Neutrophil (primary cell): ENCODE measurements around the gene SLC16A5.

ENCODE experiments used
- H3K27ac ChIP-seq: fragments of 200-600 bp; sonication (generic); 2 replicates; pipeline ENCODE4 v1.5.1; 2016; ENCODE audit warnings: mild to moderate bottlenecking, moderate library complexity
- H3K27me3 ChIP-seq: fragments of 200-600 bp; sonication (generic); 2 replicates; pipeline ENCODE4 v1.6.0; 2016; ENCODE audit warnings: mild to moderate bottlenecking
- H3K36me3 ChIP-seq: fragments of 200-600 bp; sonication (generic); 2 replicates; pipeline ENCODE4 v1.5.1; 2017
- H3K4me1 ChIP-seq, 2 experiments: fragments of 200-600 bp in 1 of 2; sonication (generic) in 1 of 2; 1 replicate in 1 of 2; 2 replicates in 1 of 2; pipeline versions ENCODE4 v1.5.1 to v1.6.1; 2013 to 2016; ENCODE audit warnings: low read depth in 1 of 2, low read length in 1 of 2, mild to moderate bottlenecking in 1 of 2, moderate library complexity in 1 of 2; ENCODE audit not compliant: control insufficient read depth in 1 of 2, insufficient read depth in 1 of 2
- H3K4me3 ChIP-seq, 2 experiments: fragments of 200-600 bp in 1 of 2; sonication (generic) in 1 of 2; 1 replicate in 1 of 2; 2 replicates in 1 of 2; pipeline ENCODE4 v1.5.1; 2013 to 2016; ENCODE audit warnings: low read depth in 1 of 2, low read length in 1 of 2, mild to moderate bottlenecking in 1 of 2, moderate library complexity in 1 of 2
- H3K9me3 ChIP-seq: fragments of 200-600 bp; sonication (generic); 2 replicates; pipeline ENCODE4 v1.5.1; 2016
- TF ChIP-seq, protein P1 (sequence below): fragments of 200-600 bp; sonication (generic); IDR thresholded peaks from 2 replicates; pipeline ENCODE4 v1.5.1; 2016; ENCODE audit warnings: antibody characterized with exemption

Gene SLC16A5

GRCh38 chr17:75073618-75074047 lies 14.1 kb upstream of the SLC16A5 start:
- Histone ChIP-seq H3K4me1 (peaks cover 41 to 45% of the 10 kb centered on the region in 2 experiments), H3K4me3 (no peak overlapping the region), H3K36me3 (no peaks in the 10 kb centered on the region), H3K27ac (no peak overlapping the region), H3K9me3 (no peaks in the 10 kb centered on the region), H3K27me3 (no peaks in the 10 kb centered on the region)
- TF ChIP-seq, protein P1, sequence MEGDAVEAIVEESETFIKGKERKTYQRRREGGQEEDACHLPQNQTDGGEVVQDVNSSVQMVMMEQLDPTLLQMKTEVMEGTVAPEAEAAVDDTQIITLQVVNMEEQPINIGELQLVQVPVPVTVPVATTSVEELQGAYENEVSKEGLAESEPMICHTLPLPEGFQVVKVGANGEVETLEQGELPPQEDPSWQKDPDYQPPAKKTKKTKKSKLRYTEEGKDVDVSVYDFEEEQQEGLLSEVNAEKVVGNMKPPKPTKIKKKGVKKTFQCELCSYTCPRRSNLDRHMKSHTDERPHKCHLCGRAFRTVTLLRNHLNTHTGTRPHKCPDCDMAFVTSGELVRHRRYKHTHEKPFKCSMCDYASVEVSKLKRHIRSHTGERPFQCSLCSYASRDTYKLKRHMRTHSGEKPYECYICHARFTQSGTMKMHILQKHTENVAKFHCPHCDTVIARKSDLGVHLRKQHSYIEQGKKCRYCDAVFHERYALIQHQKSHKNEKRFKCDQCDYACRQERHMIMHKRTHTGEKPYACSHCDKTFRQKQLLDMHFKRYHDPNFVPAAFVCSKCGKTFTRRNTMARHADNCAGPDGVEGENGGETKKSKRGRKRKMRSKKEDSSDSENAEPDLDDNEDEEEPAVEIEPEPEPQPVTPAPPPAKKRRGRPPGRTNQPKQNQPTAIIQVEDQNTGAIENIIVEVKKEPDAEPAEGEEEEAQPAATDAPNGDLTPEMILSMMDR, result no peak

DNA sequence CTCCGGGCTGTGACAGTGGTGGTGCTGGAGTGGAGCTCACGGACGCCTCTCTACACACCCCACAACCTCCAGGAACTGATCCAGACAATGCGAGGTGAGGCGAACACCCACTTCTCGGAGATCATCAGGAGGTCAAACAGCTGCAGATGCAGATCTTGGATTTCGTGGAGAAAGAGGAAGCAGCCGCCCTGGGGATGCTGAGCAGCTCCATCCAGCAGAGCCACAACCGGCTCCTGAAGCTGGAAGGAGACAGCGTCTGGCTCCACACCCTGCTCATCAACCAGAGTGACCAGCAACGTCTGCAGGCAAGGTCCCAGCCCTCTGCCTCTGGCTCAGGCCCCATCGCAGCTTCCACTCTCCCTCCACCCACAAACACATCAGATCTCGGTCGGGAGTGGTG lies 13.2 kb upstream of the SLC16A5 start:
- no peaks in the 10 kb centered on the region for H3K36me3 ChIP-seq
- H3K9me3 ChIP-seq, result no peaks in the 10 kb centered on the region
- H3K27ac ChIP-seq, result peak overlapping the region; percentile 69
- peaks cover 41 to 45% of the 10 kb centered on the region in 2 experiments for H3K4me1 ChIP-seq
- TF ChIP-seq, protein P1, result no peak
- H3K27me3 ChIP-seq, result no peaks in the 10 kb centered on the region
- H3K4me3 ChIP-seq, result no peak overlapping the region

GRCh38 chr17:75075597-75076336 lies 12.0 kb upstream of the SLC16A5 start:
- peaks cover 45 to 48% of the 10 kb centered on the region in 2 experiments for H3K4me1 ChIP-seq
- peak overlapping the region in 1 of 2 experiments; percentile 22 for H3K4me3 ChIP-seq

DNA sequence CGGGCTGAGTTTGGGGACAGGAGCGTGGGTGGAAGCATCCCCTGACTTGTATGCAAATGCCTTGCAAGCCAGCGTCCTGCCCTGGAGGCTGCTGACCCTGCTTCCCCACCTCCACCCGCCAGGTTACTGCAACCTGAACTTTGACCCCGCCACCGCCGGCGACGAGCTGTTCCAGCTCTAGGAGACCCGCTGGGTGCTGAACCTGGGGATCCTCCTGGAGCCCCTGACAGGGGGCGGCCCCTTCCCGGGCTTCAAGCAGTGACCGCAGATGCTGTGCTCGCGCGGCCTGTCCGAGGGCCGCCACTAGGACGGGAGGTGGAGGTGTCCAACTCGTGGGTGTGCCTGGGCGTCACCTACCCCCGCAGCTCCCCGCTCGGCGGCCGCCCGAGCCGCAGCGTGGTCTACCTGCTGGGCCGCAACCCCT lies 10.7 kb upstream of the SLC16A5 start:
- TF ChIP-seq, protein P1, result no peak
- Histone ChIP-seq H3K4me3 (peak overlapping the region; percentile 61 to 66), H3K4me1 (peaks cover 54 to 56% of the 10 kb centered on the region in 2 experiments)

More at GRCh38 chr17:75075597-75076336, 12.0 kb upstream of the SLC16A5 start:
- H3K36me3 ChIP-seq, result no peaks in the 10 kb centered on the region
- H3K27ac ChIP-seq, result peak overlapping the region; percentile 69
- TF ChIP-seq, protein P1, result no peak
- no peaks in the 10 kb centered on the region for H3K27me3 ChIP-seq
- H3K9me3 ChIP-seq, result no peaks in the 10 kb centered on the region

GRCh38 chr17:75077496-75078283 lies 10.1 kb upstream of the SLC16A5 start:
- Histone ChIP-seq H3K4me1 (peaks cover 54 to 56% of the 10 kb centered on the region in 2 experiments), H3K27ac (peak overlapping the region; percentile 86), H3K36me3 (no peaks in the 10 kb centered on the region), H3K9me3 (no peaks in the 10 kb centered on the region), H3K27me3 (no peaks in the 10 kb centered on the region), H3K4me3 (peak overlapping the region; percentile 61 to 66)
- TF ChIP-seq, protein P1, result peak; percentile 55

More for the DNA sequence above, 10.7 kb upstream of the SLC16A5 start:
- Histone ChIP-seq H3K36me3 (no peaks in the 10 kb centered on the region), H3K27ac (peak overlapping the region; percentile 86), H3K27me3 (no peaks in the 10 kb centered on the region), H3K9me3 (no peaks in the 10 kb centered on the region)
